K562 (cell line): ENCODE results near the gene AEN. TPM values are rescaled to one million over a fixed set of nuclear protein-coding genes. Genes with fewer than 3 reads are reported as not detected.

Source experiments
- ATAC-seq: fragments of 200-7000 bp; cut with Tn5 transposase; 3 replicates; pipeline ENCODE4 v1.9.1; 2020; ENCODE audit warnings: moderate library complexity
- BruUV-seq: library from RNA; stranded (reverse); fragments of 400-500 nt; replicated peaks from 2 replicates; lab custom pipeline; 2021; lab: Mats Ljungman, UMichigan
- CTCF ChIA-PET: fragments of 300-600 bp; formaldehyde crosslinking; extraction: SDS; loops from one replicate; lab custom pipeline; 2021; ENCODE audit warnings: low intra/inter-chr PET ratio; lab: Yijun Ruan, JAX
- POLR2A ChIA-PET: fragments of 300-600, 350-650 bp; sonication (Branson Sonifier 250); formaldehyde crosslinking; extraction: SDS; loops from one replicate; lab custom pipeline; 2021; ENCODE audit warnings: antibody characterized with exemption, inconsistent platforms; lab: Yijun Ruan, JAX
- DNase-seq, 4 experiments: peaks; one replicate each; pipeline versions ENCODE4 v3.0.0 to v3.0.0-alpha.2; 2011 to 2018; ENCODE audit warnings: low spot score in 3 of 4, mixed read lengths in 3 of 4; ENCODE audit errors: extremely low read depth in 1 of 4
- FAIRE-seq: peaks from 2 replicates; lab custom pipeline; 2011; peaks lifted over from hg19 to GRCh38; lab: Jason Lieb, UNC
- H2AFZ ChIP-seq: 2 replicates; pipeline ENCODE4 v1.6.0; 2011; ENCODE audit warnings: low read depth, low read length, control low read depth, inconsistent platforms
- H3K27ac ChIP-seq: fragments of 200-600 bp; 3 replicates; pipeline ENCODE4 v1.8.0; 2011; ENCODE audit warnings: low read depth, mild to moderate bottlenecking, control low read depth, inconsistent platforms, low read length, moderate library complexity, mixed read lengths; ENCODE audit errors: extremely low read depth
- H3K27me3 ChIP-seq, 2 experiments: fragments of 300-600 bp in 1 of 2; 2 replicates in 1 of 2; 3 replicates in 1 of 2; pipeline versions ENCODE4 v1.6.0 to v1.8.0; 2011; ENCODE audit warnings: inconsistent platforms in 2 of 2, low read length in 2 of 2, mild to moderate bottlenecking in 1 of 2, mixed read lengths in 1 of 2, moderate library complexity in 1 of 2; ENCODE audit not compliant: control insufficient read depth in 2 of 2, insufficient read depth in 2 of 2
- H3K36me3 ChIP-seq: fragments of 300-600 bp; 3 replicates; pipeline ENCODE4 v1.8.0; 2011; ENCODE audit warnings: mild to moderate bottlenecking, low read length, inconsistent platforms; ENCODE audit not compliant: control insufficient read depth, insufficient read depth
- H3K4me1 ChIP-seq, 2 experiments: fragments of 200-600 bp in 1 of 2; replicated peaks in 1 of 2; 2 replicates in 1 of 2; 3 replicates in 1 of 2; pipeline versions ENCODE4 v1.5.1 to v1.8.0; 2011; ENCODE audit warnings: inconsistent platforms in 2 of 2, low read length in 2 of 2, mild to moderate bottlenecking in 1 of 2, mixed read lengths in 1 of 2, moderate library complexity in 1 of 2; ENCODE audit not compliant: control insufficient read depth in 2 of 2, insufficient read depth in 2 of 2
- H3K4me2 ChIP-seq: 2 replicates; pipeline ENCODE4 v1.6.1; 2011; ENCODE audit warnings: low read length, control low read depth, inconsistent platforms, mixed read lengths; ENCODE audit not compliant: insufficient read depth
- H3K4me3 ChIP-seq: fragments of 200-600 bp; sonication (generic), shearing (Covaris generic); 2 replicates; pipeline ENCODE4 v1.5.1; 2016; ENCODE audit warnings: control low read depth, inconsistent platforms
- H3K79me2 ChIP-seq: fragments of 200-600 bp; 3 replicates; pipeline ENCODE4 v1.8.0; 2011; ENCODE audit warnings: low read length, inconsistent platforms; ENCODE audit not compliant: control insufficient read depth, insufficient read depth
- H3K9ac ChIP-seq, 2 experiments: 2 replicates each; pipeline versions ENCODE4 v1.6.0 to v1.6.1; 2011; ENCODE audit warnings: low read depth in 2 of 2, low read length in 2 of 2, control low read depth in 1 of 2, inconsistent platforms in 1 of 2, mild to moderate bottlenecking in 1 of 2, mixed read lengths in 1 of 2; ENCODE audit not compliant: insufficient read depth in 1 of 2
- H3K9me1 ChIP-seq: one replicate; pipeline ENCODE4 v1.6.0; 2011; ENCODE audit warnings: inconsistent platforms, mild to moderate bottlenecking, low read length, moderate library complexity; ENCODE audit not compliant: control insufficient read depth, insufficient read depth
- H3K9me3 ChIP-seq: replicated peaks from 2 replicates; pipeline ENCODE4 v1.5.1; 2011; ENCODE audit warnings: low read depth, low read length, inconsistent platforms; ENCODE audit not compliant: control insufficient read depth, insufficient read depth
- H4K20me1 ChIP-seq: replicated peaks from 2 replicates; pipeline ENCODE4 v1.6.1; 2011; ENCODE audit warnings: low read length, inconsistent platforms, mixed read lengths; ENCODE audit not compliant: control insufficient read depth, insufficient read depth
- CBX5 ChIP-seq: IDR thresholded peaks from 2 replicates; pipeline ENCODE4 v1.6.1; 2014; ENCODE audit warnings: low read depth, borderline replicate concordance
- DMBX1 ChIP-seq: fragments of 250-450 bp; sonication (Bioruptor Pico); IDR thresholded peaks from 2 replicates; pipeline ENCODE4 v1.8.0; 2022; ENCODE audit warnings: inconsistent platforms, mild to moderate bottlenecking, moderate library complexity, borderline replicate concordance
- RFX1 ChIP-seq: fragments of 450-650 bp; IDR thresholded peaks from 2 replicates; pipeline ENCODE4 v1.6.1; 2016; ENCODE audit warnings: mild to moderate bottlenecking, moderate library complexity
- ZFP30 ChIP-seq: fragments of 250-450 bp; sonication (Bioruptor Pico); IDR thresholded peaks from 2 replicates; pipeline ENCODE4 v1.8.0; 2022; ENCODE audit warnings: moderate library complexity, mild to moderate bottlenecking, inconsistent platforms, borderline replicate concordance
- ZNF79 ChIP-seq: fragments of 250-450 bp; sonication (Bioruptor Pico); IDR thresholded peaks from 2 replicates; pipeline ENCODE4 v1.4.0; 2020; ENCODE audit warnings: low read depth, mild to moderate bottlenecking, moderate library complexity
- WGBS: fragments of 100-300 bp; shearing (Covaris generic); methylation state at CpG from one replicate; pipeline ENCODE4 v1.1.6; 2016; ENCODE audit warnings: low coverage, mixed read lengths; ENCODE audit not compliant: insufficient coverage; ENCODE audit errors: missing lambda C conversion rate; 5-methylcytosine and 5-hydroxymethylcytosine counted together
- in situ Hi-C: fragments of 300-500 bp; cut with MboI; formaldehyde crosslinking; loops from 4 replicates; pipeline ENCODE4 v1.15.0; 2018; ENCODE audit warnings: inconsistent platforms, mixed read lengths
- intact Hi-C: fragments of 100-400 bp; cut with micrococcal nuclease; formaldehyde crosslinking; loops from 2 replicates; pipeline ENCODE4 v1.14.2; 2022
- polyA plus RNA-seq, 8 experiments: library from polyadenylated mRNA; depleted of rRNA in 4 of 8; stranded (reverse) in 5 of 8; unstranded in 3 of 8; fragments of >200 nt; fragmentation: Nextera tagmentation in 2 of 8; fragmentation: Illumina TruSeq in 1 of 8; extraction: Ambion mirVana in 2 of 8; extraction: Trizol in 1 of 8; gene quantifications; 2 replicates each; pipeline versions ENCODE4 v1.2.1 to v1.2.3, GENCODE V29; 2011 to 2014; ENCODE audit warnings: inconsistent platforms in 1 of 8, missing spikeins in 1 of 8
- total RNA-seq, 7 experiments: library from RNA; depleted of rRNA in 6 of 7; stranded (reverse); fragments of >200 nt in 6 of 7; fragmentation: Illumina TruSeq in 2 of 7; extraction: Trizol in 2 of 7; gene quantifications; 2 replicates each; pipeline versions ENCODE4 v1.2.1 to v1.2.3, GENCODE V29; 2011 to 2021; ENCODE audit warnings: low replicate concordance in 1 of 7

Gene AEN
- total and polyA plus RNA-seq, 9 of the 15 experiments (the other 6 are each of a cell fraction or from before 2014, with no cell fraction given), result 9.0 to 51.0 (median 32.8) TPM

DNA sequence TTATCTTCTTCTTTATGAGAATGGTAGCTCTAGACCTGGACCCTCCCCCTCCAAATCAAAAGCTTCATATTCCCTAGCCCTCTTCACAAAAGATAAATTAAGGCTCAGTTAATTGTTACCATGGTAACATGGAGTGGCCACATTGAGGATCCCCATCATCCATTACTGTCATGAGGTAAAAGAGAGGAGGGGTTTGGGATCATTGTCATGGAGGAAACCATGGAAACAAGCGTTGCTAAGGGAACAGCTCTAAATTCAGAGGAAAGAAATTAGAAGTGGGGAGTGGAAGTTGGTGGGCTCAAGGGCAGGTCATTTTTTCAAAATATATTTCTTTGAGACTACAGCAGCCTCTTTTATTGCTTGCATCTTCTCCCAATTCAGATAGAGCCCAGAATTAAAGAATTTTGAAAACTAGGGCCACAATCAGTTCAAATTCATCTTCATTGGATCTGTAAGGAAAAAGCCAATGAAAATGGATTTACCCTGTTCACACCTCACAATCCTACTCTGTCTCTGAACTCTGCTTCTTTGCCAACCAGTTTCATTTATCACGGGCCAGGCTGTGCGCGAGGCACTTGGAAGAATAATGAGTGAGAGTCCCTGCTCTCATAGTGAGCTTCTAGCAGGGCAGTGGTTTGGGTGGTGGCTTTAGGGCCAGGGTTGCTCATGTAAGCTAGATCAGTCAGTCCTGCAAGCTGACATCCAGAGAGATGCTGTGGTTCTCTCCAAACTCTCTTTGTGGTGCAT lies 11.6 kb upstream of the AEN start:
- intact Hi-C loops, result no loop called here
- POLR2A ChIA-PET, result interaction anchor here (1.2 kb wide), 1 partner anchor 17 kb away, joined by 3 read pairs; no protein-coding TSS in a partner anchor
- Histone ChIP-seq H3K27me3 (peaks cover 17 to 38% of the 10 kb centered on the region in 2 experiments; a peak in 4 of 5 replicates), H3K9ac (no peak overlapping the region), H4K20me1 (no peaks in the 10 kb centered on the region), H3K4me1 (peaks cover 0 to 19% of the 10 kb centered on the region in 2 experiments; a peak in 2 of 5 replicates), H2AFZ (no peak overlapping the region), H3K4me2 (no peak overlapping the region), H3K9me1 (no peaks in the 10 kb centered on the region), H3K4me3 (no peak overlapping the region), H3K9me3 (no peaks in the 10 kb centered on the region), H3K79me2 (no peaks in the 10 kb centered on the region), H3K36me3 (no peaks in the 10 kb centered on the region), H3K27ac (no peak overlapping the region)
- DNase-seq (no peak), FAIRE-seq (no peak), ATAC-seq (no peak)
- no TSS peak for BruUV-seq
- in situ Hi-C loops, result no loop called here
- 4% methylated on average over 4 of the region's 4 CpGs for WGBS
- CTCF ChIA-PET, result no interaction called here
- TF ChIP-seq DMBX1 (CRISPR knock-in tag) (no peak), ZFP30 (CRISPR knock-in tag) (no peak), CBX5 (no peak), ZNF79 (no peak), RFX1 (peak; percentile 84)
